PC-3 (cell line): ENCODE results near the gene GLDC.

ENCODE experiments used
- EZH2 ChIP-seq: fragments of 300-600 bp; sonication (generic); IDR thresholded peaks from one replicate; pipeline ENCODE4 v1.6.1; 2017; ENCODE audit warnings: antibody characterized with exemption, mild to moderate bottlenecking, low read length; ENCODE audit not compliant: unreplicated experiment
- EZH2phosphoT487 ChIP-seq: fragments of 300-600 bp; sonication (generic); IDR thresholded peaks from 2 replicates; pipeline ENCODE4 v1.6.1; 2018; ENCODE audit warnings: mild to moderate bottlenecking, antibody characterized with exemption, low read length, borderline replicate concordance
- TF ChIP-seq, protein P1 (sequence below): fragments of 300-600 bp; sonication (generic); conservative IDR thresholded peaks from 2 replicates; pipeline ENCODE4 v1.5.1; 2017; ENCODE audit warnings: antibody characterized with exemption, low read depth, mild to moderate bottlenecking, low read length

DNA sequence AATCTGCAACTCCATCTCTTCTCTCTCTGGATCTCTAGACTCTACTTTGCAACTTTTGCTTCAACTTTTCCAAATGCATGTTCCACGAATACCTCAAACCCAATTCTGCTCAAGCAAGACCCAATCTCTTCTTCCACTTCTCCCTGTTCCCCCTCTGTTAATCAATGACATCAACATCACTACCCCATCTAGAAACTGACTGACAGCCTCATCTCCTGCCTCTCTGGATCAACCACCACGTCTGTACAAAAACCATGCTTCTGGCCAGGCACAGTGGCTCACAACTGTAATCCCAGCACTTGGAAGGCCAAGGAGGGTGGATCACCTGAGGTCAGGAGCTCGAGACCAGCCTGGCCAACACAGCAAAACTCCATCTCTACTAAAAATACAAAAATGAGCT is 12.2 kb downstream of the GLDC start:
- TF ChIP-seq, protein P1, sequence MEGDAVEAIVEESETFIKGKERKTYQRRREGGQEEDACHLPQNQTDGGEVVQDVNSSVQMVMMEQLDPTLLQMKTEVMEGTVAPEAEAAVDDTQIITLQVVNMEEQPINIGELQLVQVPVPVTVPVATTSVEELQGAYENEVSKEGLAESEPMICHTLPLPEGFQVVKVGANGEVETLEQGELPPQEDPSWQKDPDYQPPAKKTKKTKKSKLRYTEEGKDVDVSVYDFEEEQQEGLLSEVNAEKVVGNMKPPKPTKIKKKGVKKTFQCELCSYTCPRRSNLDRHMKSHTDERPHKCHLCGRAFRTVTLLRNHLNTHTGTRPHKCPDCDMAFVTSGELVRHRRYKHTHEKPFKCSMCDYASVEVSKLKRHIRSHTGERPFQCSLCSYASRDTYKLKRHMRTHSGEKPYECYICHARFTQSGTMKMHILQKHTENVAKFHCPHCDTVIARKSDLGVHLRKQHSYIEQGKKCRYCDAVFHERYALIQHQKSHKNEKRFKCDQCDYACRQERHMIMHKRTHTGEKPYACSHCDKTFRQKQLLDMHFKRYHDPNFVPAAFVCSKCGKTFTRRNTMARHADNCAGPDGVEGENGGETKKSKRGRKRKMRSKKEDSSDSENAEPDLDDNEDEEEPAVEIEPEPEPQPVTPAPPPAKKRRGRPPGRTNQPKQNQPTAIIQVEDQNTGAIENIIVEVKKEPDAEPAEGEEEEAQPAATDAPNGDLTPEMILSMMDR: no peak
- TF ChIP-seq EZH2phosphoT487 (no peak), EZH2 (no peak)
